Fibroblast of mammary gland (primary cell): ENCODE data around the gene HOXB2.

Experiments used
- DNase-seq: peaks from one replicate; pipeline ENCODE4 v3.0.0-alpha.2; 2010; ENCODE audit warnings: low read depth
- H3K4me3 ChIP-seq: 2 replicates; pipeline ENCODE4 v1.5.1; 2011; ENCODE audit warnings: low read depth, mild to moderate bottlenecking, low read length, moderate library complexity; ENCODE audit not compliant: control insufficient read depth
- CTCF ChIP-seq: conservative IDR thresholded peaks from 2 replicates; pipeline ENCODE4 v1.5.1; 2011; ENCODE audit warnings: low read depth, low read length, inconsistent platforms; ENCODE audit not compliant: control insufficient read depth, insufficient read depth

The HOXB2 gene

GRCh38 chr17:48522031-48522653, 22.8 kb downstream of the HOXB2 start:
- H3K4me3 ChIP-seq, result no peak overlapping the region
- TF ChIP-seq CTCF, result no peak
- DNase-seq, result no peak

- no peak overlapping the region for H3K4me3 ChIP-seq
- DNase-seq, result no peak
- TF ChIP-seq CTCF, result no peak
Observed at GRCh38 chr17:48520631-48521079, 24.3 kb downstream of the HOXB2 start.

GRCh38 chr17:48519427-48519826, 25.5 kb downstream of the HOXB2 start:
- H3K4me3 ChIP-seq, result no peak overlapping the region
- TF ChIP-seq CTCF, result no peak
- DNase-seq, result no peak

- no peak for TF ChIP-seq CTCF
- DNase-seq, result no peak
- no peak overlapping the region for H3K4me3 ChIP-seq
Observed at GRCh38 chr17:48517478-48517877, 27.4 kb downstream of the HOXB2 start.

GRCh38 chr17:48515925-48516900, 28.7 kb downstream of the HOXB2 start:
- no peak overlapping the region for H3K4me3 ChIP-seq
- no peak for DNase-seq
- TF ChIP-seq CTCF, result no peak

GRCh38 chr17:48514477-48514876, 30.4 kb downstream of the HOXB2 start:
- no peak for TF ChIP-seq CTCF
- no peak overlapping the region for H3K4me3 ChIP-seq
- DNase-seq, result no peak
